Lung (tissue), 12 donors: ENCODE results near the gene FSIP1. TPM values are rescaled to one million over a fixed set of nuclear protein-coding genes. Genes with fewer than 3 reads are reported as not detected.

Experiments
- ATAC-seq: fragments of 200-7000 bp; cut with Tn5 transposase; one replicate; pipeline ENCODE4 v1.9.1; 2020; ENCODE audit warnings: moderate number of reproducible peaks; ENCODE audit not compliant: insufficient read depth, low FRiP score
- DNase-seq, 3 donors: peaks; one replicate each; pipeline ENCODE4 v3.0.0-alpha.2; 2013 to 2017
- H3K27ac ChIP-seq, 2 donors: one replicate each; pipeline ENCODE4 v1.5.1; 2013; ENCODE audit warnings: mild to moderate bottlenecking in 2 of 2, moderate library complexity in 2 of 2, control low read depth in 1 of 2, inconsistent platforms in 1 of 2, low read depth in 1 of 2, low read length in 1 of 2
- H3K27me3 ChIP-seq, 3 donors: one replicate each; pipeline ENCODE4 v1.5.1; 2013; ENCODE audit warnings: low read length in 2 of 3; ENCODE audit not compliant: control insufficient read depth in 3 of 3, insufficient read depth in 3 of 3
- H3K36me3 ChIP-seq, 4 donors: one replicate each; pipeline ENCODE4 v1.5.1; 2013; ENCODE audit warnings: low read length in 4 of 4, mild to moderate bottlenecking in 1 of 4, moderate library complexity in 1 of 4; ENCODE audit not compliant: control insufficient read depth in 4 of 4, insufficient read depth in 4 of 4
- H3K4me1 ChIP-seq, 5 donors: one replicate each; pipeline ENCODE4 v1.5.1; 2013; ENCODE audit warnings: low read length in 5 of 5, mild to moderate bottlenecking in 2 of 5, moderate library complexity in 1 of 5; ENCODE audit not compliant: control insufficient read depth in 5 of 5, insufficient read depth in 5 of 5
- H3K4me3 ChIP-seq: one replicate; pipeline ENCODE4 v1.5.1; 2013; ENCODE audit warnings: mild to moderate bottlenecking, control low read depth, moderate library complexity
- H3K9ac ChIP-seq, 2 donors: one replicate each; pipeline ENCODE4 v1.5.1; 2013; ENCODE audit warnings: low read length in 2 of 2, control low read depth in 1 of 2; ENCODE audit not compliant: insufficient read depth in 1 of 2
- H3K9me3 ChIP-seq, 4 donors: one replicate each; pipeline ENCODE4 v1.5.1; 2013; ENCODE audit warnings: low read length in 3 of 4, mild to moderate bottlenecking in 1 of 4, moderate library complexity in 1 of 4; ENCODE audit not compliant: control insufficient read depth in 4 of 4, insufficient read depth in 3 of 4
- CTCF ChIP-seq: IDR thresholded peaks from 2 replicates; pipeline ENCODE4 v1.5.1; 2012; ENCODE audit warnings: mild to moderate bottlenecking; ENCODE audit errors: control extremely low read depth, extremely low read depth
- WGBS, 2 donors: extraction: QIAGEN DNeasy Blood & Tissue Kit; methylation state at CpG; one replicate each; pipeline ENCODE4 v1.1.7; 2013; 5-methylcytosine and 5-hydroxymethylcytosine counted together
- polyA plus RNA-seq, 2 donors: library from polyadenylated mRNA; stranded (reverse); fragments of 200-250 nt; gene quantifications; one replicate each; pipeline ENCODE4 v1.2.1, GENCODE V29; 2013
- total RNA-seq, 2 donors: library from RNA; depleted of rRNA in 1 of 2; stranded (reverse); fragments of >200 nt in 1 of 2; gene quantifications; one replicate each; pipeline ENCODE4 v1.2.1, GENCODE V29; 2014 to 2021
- donor health status: control.
- donor health status: control.
- donor health status: Bipolar disorder and iron deficiency.
- donor health status: healthy.
- donor health status: DM: yes; HTN: yes; CAD: no.

FSIP1 gene
- total and polyA plus RNA-seq, 4 donors = 0.35 to 2.2 (median 0.98) TPM

DNA sequence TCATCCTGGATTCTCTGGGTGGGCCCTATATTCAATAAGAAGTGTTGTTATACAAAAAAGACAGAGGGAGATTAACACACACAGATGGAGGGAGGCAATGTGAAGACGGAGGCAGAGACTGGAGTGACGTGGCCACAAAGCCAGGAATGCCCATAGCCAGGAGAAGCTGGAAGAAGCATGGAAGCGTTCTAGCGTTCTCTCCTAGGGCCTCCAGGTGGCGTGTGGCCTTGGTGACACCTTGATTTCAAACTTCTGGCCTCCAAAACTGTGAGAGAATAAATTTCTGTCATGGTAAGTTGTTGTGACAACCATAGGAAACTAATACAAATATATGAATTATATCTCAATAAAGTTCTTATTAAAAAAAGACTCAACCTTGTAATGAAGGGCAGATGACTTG lies 180.5 kb downstream of the FSIP1 start:
- WGBS, 2 donors = 92 to 95% methylated on average over 5 of the region's 5 CpGs
- no peak for ATAC-seq

DNA sequence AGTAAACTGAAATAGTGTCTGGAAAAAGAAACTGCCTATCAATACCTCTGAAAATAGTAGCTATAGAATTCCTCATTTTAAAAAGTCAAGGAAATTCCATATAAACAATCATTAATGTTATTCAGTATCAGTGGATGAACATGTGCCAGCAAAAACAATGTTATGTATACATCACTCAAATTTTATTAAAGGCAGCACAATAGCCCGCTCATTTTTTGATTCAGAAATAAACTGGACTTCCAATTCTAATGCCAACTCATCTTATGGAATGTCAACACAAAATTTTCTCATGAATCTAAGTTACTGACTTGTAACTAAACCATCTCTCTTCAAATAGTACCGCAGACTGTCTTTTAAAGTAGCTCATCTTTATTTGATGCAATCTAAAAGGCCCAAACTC lies 182.8 kb downstream of the FSIP1 start:
- DNase-seq = no peak

More for the DNA sequence above, 180.5 kb downstream of the FSIP1 start:
- Histone ChIP-seq H3K36me3 (peaks cover 0 to 6% (median 0%) of the 10 kb centered on the region in 4 donors), H3K4me3 (no peak overlapping the region), H3K4me1 (peaks cover 0 to 3% (median 0%) of the 10 kb centered on the region in 5 donors), H3K9ac (no peak overlapping the region), H3K27ac (no peak overlapping the region), H3K27me3 (no peaks in the 10 kb centered on the region), H3K9me3 (no peaks in the 10 kb centered on the region)
- no peak for DNase-seq
- no peak for TF ChIP-seq CTCF

DNA sequence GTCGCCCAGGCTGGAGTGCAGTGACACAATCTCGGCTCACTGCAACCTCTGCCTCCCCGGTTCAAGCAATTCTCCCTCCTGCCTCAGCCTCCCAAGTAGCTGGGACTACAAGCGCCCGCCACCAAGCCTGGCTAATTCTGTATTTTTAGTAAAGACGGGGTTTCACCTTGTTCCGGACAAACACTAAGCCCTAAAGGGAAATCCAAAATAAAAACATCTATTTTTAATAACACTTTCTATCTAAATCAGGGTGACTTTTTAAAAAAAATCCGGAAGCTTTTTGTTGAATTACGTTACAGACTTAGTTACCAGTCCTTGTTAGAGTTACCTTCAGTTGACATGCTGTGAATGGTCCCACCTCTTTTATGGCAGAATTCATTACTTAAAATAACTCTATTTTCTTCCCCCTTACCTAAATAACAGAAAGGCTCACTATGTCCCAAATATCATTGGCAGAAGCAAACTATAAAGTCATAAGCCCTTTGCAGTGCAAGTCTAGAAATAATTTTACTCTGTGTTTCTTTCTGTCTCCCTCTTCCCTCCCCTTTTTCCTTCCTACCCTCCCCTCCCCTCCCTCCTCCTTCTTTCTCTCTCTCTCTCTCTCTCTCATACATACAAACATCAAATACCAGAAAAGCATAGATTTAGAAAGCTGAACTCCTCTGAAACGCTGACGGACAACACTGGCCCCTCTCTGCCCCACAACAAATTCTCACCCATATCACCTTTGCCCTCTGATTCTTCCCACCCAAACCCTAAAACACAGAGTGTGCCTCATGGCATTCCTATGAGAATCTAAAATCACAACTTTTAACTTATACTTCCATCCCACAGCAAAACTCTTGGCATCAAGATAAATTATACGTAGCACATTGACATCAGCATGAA lies 183.4 kb downstream of the FSIP1 start:
- ATAC-seq (peak; percentile 4), DNase-seq (no peak)
- TF ChIP-seq CTCF = no peak
- Histone ChIP-seq H3K4me1 (peaks cover 0 to 4% (median 0%) of the 10 kb centered on the region in 5 donors), H3K9me3 (no peaks in the 10 kb centered on the region), H3K36me3 (peaks cover 3 to 17% (median 11%) of the 10 kb centered on the region in 4 donors), H3K27ac (no peak overlapping the region), H3K9ac (no peak overlapping the region), H3K27me3 (no peaks in the 10 kb centered on the region), H3K4me3 (no peak overlapping the region)
- 84 to 89% methylated on average over 12 of the region's 12 CpGs for WGBS, 2 donors

More for the DNA sequence above, 182.8 kb downstream of the FSIP1 start:
- ATAC-seq = no peak
- Histone ChIP-seq H3K9me3 (no peaks in the 10 kb centered on the region), H3K36me3 (peaks cover 3 to 16% (median 8%) of the 10 kb centered on the region in 4 donors), H3K27me3 (no peaks in the 10 kb centered on the region), H3K27ac (no peak overlapping the region), H3K4me1 (peaks cover 0 to 4% (median 0%) of the 10 kb centered on the region in 5 donors), H3K4me3 (no peak overlapping the region), H3K9ac (no peak overlapping the region)
- no peak for TF ChIP-seq CTCF
- 78 to 82% methylated on average over 2 of the region's 2 CpGs for WGBS, 2 donors
